Measurements from ENCODE around the gene MTCL1.

GRCh38 chr18:8821531-8821930 is 116.2 kb downstream of the MTCL1 start:
- TF ChIP-seq CTCF (IDR thresholded peaks at IDR 0.05) (no peak), POLR2A (IDR thresholded peaks at IDR 0.05) (no peak)
